IMR-90 (cell line): ENCODE data around the gene HORMAD2. TPM values are rescaled to one million over a fixed set of nuclear protein-coding genes. Genes with fewer than 3 reads are reported as not detected.

Experiments used
- ATAC-seq: fragments of 200-7000 bp; cut with Tn5 transposase; 2 replicates; pipeline ENCODE4 v1.9.1; 2020; ENCODE audit warnings: low read depth, mild to moderate bottlenecking, moderate library complexity
- BruUV-seq: library from RNA; stranded (reverse); fragments of 400-500 nt; replicated peaks from 2 replicates; lab custom pipeline; 2021; lab: Mats Ljungman, UMichigan
- CTCF ChIA-PET: fragments of 300-600 bp; formaldehyde crosslinking; extraction: SDS; loops from one replicate; lab custom pipeline; 2021; ENCODE audit warnings: antibody characterized with exemption; lab: Yijun Ruan, JAX
- POLR2A ChIA-PET: fragments of 300-600 bp; sonication (Branson Sonifier 250); formaldehyde crosslinking; loops from one replicate; lab custom pipeline; 2022; ENCODE audit warnings: antibody characterized with exemption; ENCODE audit not compliant: unreplicated experiment; lab: Charles Lee
- DNase-seq: peaks from one replicate; pipeline ENCODE4 v3.0.0; 2013
- H2AFZ ChIP-seq: replicated peaks from 2 replicates; pipeline ENCODE3; 2013; ENCODE audit warnings: low read length, mild to moderate bottlenecking; ENCODE audit not compliant: poor library complexity
- H2AK5ac ChIP-seq: 2 replicates; pipeline ENCODE4 v1.6.1; 2013; ENCODE audit warnings: low read depth, low read length, inconsistent platforms
- H2AK9ac ChIP-seq: replicated peaks from 2 replicates; pipeline ENCODE3; 2013; ENCODE audit warnings: mild to moderate bottlenecking, low read depth, low read length, moderate library complexity; ENCODE audit not compliant: poor library complexity
- H2BK120ac ChIP-seq: 2 replicates; pipeline ENCODE4 v1.6.1; 2013; ENCODE audit warnings: low read depth, low read length, inconsistent platforms
- H2BK15ac ChIP-seq: 3 replicates; pipeline ENCODE4 v1.6.1; 2013; ENCODE audit warnings: low read depth, low read length, inconsistent platforms
- H2BK20ac ChIP-seq: 2 replicates; pipeline ENCODE4 v1.6.1; 2013; ENCODE audit warnings: low read depth, mild to moderate bottlenecking, inconsistent platforms, low read length, moderate library complexity
- H2BK5ac ChIP-seq: 2 replicates; pipeline ENCODE4 v1.6.1; 2013; ENCODE audit warnings: mild to moderate bottlenecking, low read depth, low read length, inconsistent platforms; ENCODE audit not compliant: poor library complexity, severe bottlenecking
- H3K14ac ChIP-seq: replicated peaks from 2 replicates; pipeline ENCODE4 v1.6.1; 2013; ENCODE audit warnings: low read depth, low read length, inconsistent platforms
- H3K18ac ChIP-seq: 2 replicates; pipeline ENCODE4 v1.6.1; 2013; ENCODE audit warnings: low read depth, low read length, control low read depth
- H3K23ac ChIP-seq: 2 replicates; pipeline ENCODE4 v1.6.1; 2013; ENCODE audit warnings: low read depth, low read length, inconsistent platforms
- H3K27ac ChIP-seq: 2 replicates; pipeline ENCODE4 v1.5.1; 2013; ENCODE audit warnings: mild to moderate bottlenecking, control low read depth, low read length; ENCODE audit not compliant: insufficient read depth
- H3K27me3 ChIP-seq: 2 replicates; pipeline ENCODE4 v1.6.1; 2013; ENCODE audit warnings: low read length; ENCODE audit not compliant: control insufficient read depth, insufficient read depth
- H3K36me3 ChIP-seq: 2 replicates; pipeline ENCODE4 v1.6.1; 2013; ENCODE audit warnings: low read length, mixed read lengths; ENCODE audit not compliant: control insufficient read depth, insufficient read depth
- H3K4ac ChIP-seq: 2 replicates; pipeline ENCODE4 v1.6.1; 2013; ENCODE audit warnings: low read depth, low read length, inconsistent platforms
- H3K4me1 ChIP-seq: 2 replicates; pipeline ENCODE4 v1.6.1; 2013; ENCODE audit warnings: low read length, mixed read lengths; ENCODE audit not compliant: control insufficient read depth, insufficient read depth
- H3K4me2 ChIP-seq: 2 replicates; pipeline ENCODE4 v1.6.1; 2013; ENCODE audit warnings: low read depth, mild to moderate bottlenecking, control low read depth, low read length, moderate library complexity
- H3K4me3 ChIP-seq: 2 replicates; pipeline ENCODE4 v1.5.1; 2013; ENCODE audit warnings: low read depth, mild to moderate bottlenecking, control low read depth, low read length, moderate library complexity; ENCODE audit not compliant: insufficient read depth
- H3K56ac ChIP-seq: 2 replicates; pipeline ENCODE4 v1.6.1; 2013; ENCODE audit warnings: low read length, inconsistent platforms; ENCODE audit not compliant: insufficient read depth; ENCODE audit errors: extremely low read depth
- H3K79me1 ChIP-seq, 2 experiments: 2 replicates each; pipeline ENCODE4 v1.6.1; 2013; ENCODE audit warnings: low read length in 2 of 2, inconsistent platforms in 1 of 2, low read depth in 1 of 2
- H3K9ac ChIP-seq: 2 replicates; pipeline ENCODE4 v1.6.1; 2013; ENCODE audit warnings: low read depth, low read length, control low read depth
- H3K9me1 ChIP-seq: 2 replicates; pipeline ENCODE4 v1.6.1; 2013; ENCODE audit warnings: low read length, inconsistent platforms; ENCODE audit not compliant: insufficient read depth
- H3K9me3 ChIP-seq: 2 replicates; pipeline ENCODE4 v1.6.1; 2013; ENCODE audit warnings: low read length; ENCODE audit not compliant: control insufficient read depth, insufficient read depth
- H4K20me1 ChIP-seq: 2 replicates; pipeline ENCODE4 v1.6.1; 2013; ENCODE audit warnings: low read length, inconsistent platforms; ENCODE audit not compliant: insufficient read depth
- H4K5ac ChIP-seq: 2 replicates; pipeline ENCODE4 v1.6.1; 2013; ENCODE audit warnings: mild to moderate bottlenecking, low read depth, low read length, control low read depth
- H4K8ac ChIP-seq, 2 experiments: 2 replicates each; pipeline ENCODE4 v1.6.1; 2013; ENCODE audit warnings: low read depth in 2 of 2, low read length in 2 of 2, control low read depth in 1 of 2, inconsistent platforms in 1 of 2
- H4K91ac ChIP-seq: 2 replicates; pipeline ENCODE4 v1.6.1; 2013; ENCODE audit warnings: low read depth, low read length, inconsistent platforms; ENCODE audit not compliant: insufficient read depth
- CHD1 ChIP-seq: IDR thresholded peaks from 2 replicates; pipeline ENCODE4 v1.6.1; 2012; ENCODE audit warnings: low read depth, low read length, improper control_type of control experiment
- WGBS, 2 experiments: methylation state at CpG; one replicate each; pipeline versions ENCODE4 v1.1.5 to v1.1.7; 2013; ENCODE audit warnings: missing lambda C conversion rate in 2 of 2; ENCODE audit not compliant: insufficient read length in 1 of 2; ENCODE audit errors: extremely low coverage in 2 of 2; 5-methylcytosine and 5-hydroxymethylcytosine counted together
- dilution Hi-C: fragments of 300-500 bp; cut with HindIII; formaldehyde crosslinking; loops from one replicate; pipeline ENCODE4 v1.14.3; 2018; ENCODE audit warnings: low sequenced_read_pairs; ENCODE audit not compliant: unreplicated experiment
- in situ Hi-C: fragments of 300-500 bp; cut with MboI; formaldehyde crosslinking; loops from 3 replicates; pipeline ENCODE4 v1.14.3; 2019; ENCODE audit warnings: low sequenced_read_pairs, inconsistent platforms, mixed read lengths
- intact Hi-C: fragments of 100-400 bp; cut with micrococcal nuclease; formaldehyde crosslinking; loops from 2 replicates; pipeline ENCODE4 v1.10.0; 2022
- polyA plus RNA-seq, 3 experiments: library from polyadenylated mRNA; depleted of rRNA; stranded (reverse); fragments of >200 nt; gene quantifications; 2 replicates each; pipeline ENCODE4 v1.2.3, GENCODE V29; 2012; ENCODE audit warnings: low replicate concordance in 1 of 3
- total RNA-seq: library from RNA; depleted of rRNA; stranded (reverse); fragments of >200 nt; gene quantifications from 2 replicates; pipeline ENCODE4 v1.2.3, GENCODE V29; 2012

HORMAD2 gene
- total and polyA plus RNA-seq, 2 of the 4 experiments (the other 2 are of a cell fraction): not detected

DNA sequence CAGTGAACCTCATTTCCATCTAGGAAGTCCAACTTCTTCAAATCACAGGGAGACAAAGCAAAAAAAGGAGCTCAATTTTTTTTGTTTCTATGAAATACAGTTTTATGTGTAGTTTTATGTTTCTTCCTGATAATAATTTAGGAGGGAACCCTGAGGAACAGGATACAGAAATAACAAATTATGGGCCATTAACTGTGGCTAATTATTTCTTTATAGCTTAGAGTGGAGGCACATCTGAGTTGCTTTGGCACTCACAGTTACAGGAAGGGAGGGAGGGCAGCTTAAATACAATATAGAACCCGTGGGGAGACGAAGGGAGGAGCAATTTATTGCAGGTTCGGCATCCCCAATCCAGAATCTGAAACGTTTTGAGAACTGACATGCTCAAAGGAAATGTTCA lies 37.1 kb upstream of the HORMAD2 start:
- Histone ChIP-seq H2BK20ac (no peak overlapping the region), H3K9ac (no peak overlapping the region), H3K36me3 (no peaks in the 10 kb centered on the region), H3K27ac (no peak overlapping the region), H3K18ac (no peak overlapping the region), H2AFZ (no peak overlapping the region), H2BK15ac (no peak overlapping the region), H3K23ac (no peak overlapping the region), H2AK9ac (no peak overlapping the region), H3K9me3 (no peaks in the 10 kb centered on the region), H2AK5ac (no peak overlapping the region), H4K5ac (no peak overlapping the region), H3K79me1 (no peaks in the 10 kb centered on the region), H3K4me3 (no peak overlapping the region), H3K4me2 (no peak overlapping the region), H3K4ac (no peak overlapping the region), H2BK5ac (no peak overlapping the region), H4K8ac (no peak overlapping the region), H3K4me1 (peaks cover 5% of the 10 kb centered on the region), H3K14ac (no peak overlapping the region), H4K20me1 (no peaks in the 10 kb centered on the region), H3K56ac (no peak overlapping the region), H4K91ac (no peak overlapping the region), H3K9me1 (peaks cover 7% of the 10 kb centered on the region), H2BK120ac (no peak overlapping the region), H3K27me3 (no peaks in the 10 kb centered on the region)
- CTCF ChIA-PET: no interaction called here
- BruUV-seq: no TSS peak
- intact Hi-C loops (no loop called here), in situ Hi-C loops (no loop called here), dilution Hi-C loops (loop anchor here (25.0 kb wide), 1 partner anchor 356 kb away; no protein-coding TSS in a partner anchor)
- TF ChIP-seq CHD1: no peak
- 100% methylated on average over 1 of the region's 4 CpGs; no CpG with 5 or more reads in 1 of the 2 experiments for WGBS, 2 experiments
- POLR2A ChIA-PET: no interaction called here
- DNase-seq (no peak), ATAC-seq (no peak)
